ENCODE measurements around the gene MYB.

MYB gene

GRCh38 chr6:135251498-135252441 is 70.7 kb downstream of the MYB start (continued):
- TF ChIP-seq PBX3 (CRISPR knock-in tag; IDR thresholded peaks at IDR 0.05): no peak

- H3K36me3 ChIP-seq (ENCODE audit: control insufficient read depth in 2 of 2, insufficient read depth in 1 of 2, low read length in 2 of 2): no peaks in the 10 kb centered on the region
- no peaks in the 10 kb centered on the region for H3K4me1 ChIP-seq (ENCODE audit: control insufficient read depth, insufficient read depth, low read length)
- TF ChIP-seq ZNF394 (tag by site-specific recombination; IDR thresholded peaks at IDR 0.05; ENCODE audit: borderline replicate concordance) (no peak), ZNF660 (tag by site-specific recombination; IDR thresholded peaks at IDR 0.05) (no peak), ZNF2 (tag by site-specific recombination; IDR thresholded peaks at IDR 0.05) (no peak), ZBTB44 (tag by site-specific recombination; IDR thresholded peaks at IDR 0.05) (no peak), YY1 (tag by site-specific recombination; IDR thresholded peaks at IDR 0.05) (no peak), WT1 (tag by site-specific recombination; IDR thresholded peaks at IDR 0.05) (no peak), ZNF501 (tag by site-specific recombination; IDR thresholded peaks at IDR 0.05) (no peak)
- no peak overlapping the region for H3K27ac ChIP-seq (ENCODE audit: extremely low read depth, low read depth, low read length)
- CTCF ChIA-PET: no interaction called here
- POLR2A ChIA-PET: no interaction called here
- no peak overlapping the region for H3K4me3 ChIP-seq (ENCODE audit: low read depth, low read length)
- no peaks in the 10 kb centered on the region for H3K9me3 ChIP-seq (ENCODE audit: control insufficient read depth, insufficient read depth, low read depth, low read length)
Measured at GRCh38 chr6:135254471-135254870, 73.4 kb downstream of the MYB start.

GRCh38 chr6:135256866-135257265 is 75.8 kb downstream of the MYB start:
- no peak overlapping the region for H3K27ac ChIP-seq (ENCODE audit: extremely low read depth, low read depth, low read length)
- CTCF ChIA-PET: interaction anchor here (1.2 kb wide), 1 partner anchor 18 kb away, joined by 5 read pairs; no protein-coding TSS in a partner anchor

More at GRCh38 chr6:135256866-135257265, 75.8 kb downstream of the MYB start:
- Histone ChIP-seq H3K36me3 (ENCODE audit: control insufficient read depth in 2 of 2, insufficient read depth in 1 of 2, low read length in 2 of 2) (no peaks in the 10 kb centered on the region), H3K4me3 (ENCODE audit: low read depth, low read length) (no peak overlapping the region), H3K9me3 (ENCODE audit: control insufficient read depth, insufficient read depth, low read depth, low read length) (no peaks in the 10 kb centered on the region), H3K4me1 (ENCODE audit: control insufficient read depth, insufficient read depth, low read length) (no peaks in the 10 kb centered on the region)
- TF ChIP-seq KLF10 (tag by site-specific recombination; IDR thresholded peaks at IDR 0.05) (no peak), ZNF610 (tag by site-specific recombination; IDR thresholded peaks at IDR 0.05; ENCODE audit: borderline replicate concordance) (no peak), ZNF670 (tag by site-specific recombination; IDR thresholded peaks at IDR 0.05; ENCODE audit: low read depth) (no peak), SETDB1 (IDR thresholded peaks at IDR 0.05; ENCODE audit: insufficient read length, low read length) (no peak), ZNF184 (tag by site-specific recombination; IDR thresholded peaks at IDR 0.05) (no peak), ZNF148 (tag by site-specific recombination; IDR thresholded peaks at IDR 0.05; ENCODE audit: borderline replicate concordance) (no peak)
- POLR2A ChIA-PET: no interaction called here

Data from HEK293 (cell line).